Measurements from ENCODE around the gene PDCD6IP.

PDCD6IP gene

DNA sequence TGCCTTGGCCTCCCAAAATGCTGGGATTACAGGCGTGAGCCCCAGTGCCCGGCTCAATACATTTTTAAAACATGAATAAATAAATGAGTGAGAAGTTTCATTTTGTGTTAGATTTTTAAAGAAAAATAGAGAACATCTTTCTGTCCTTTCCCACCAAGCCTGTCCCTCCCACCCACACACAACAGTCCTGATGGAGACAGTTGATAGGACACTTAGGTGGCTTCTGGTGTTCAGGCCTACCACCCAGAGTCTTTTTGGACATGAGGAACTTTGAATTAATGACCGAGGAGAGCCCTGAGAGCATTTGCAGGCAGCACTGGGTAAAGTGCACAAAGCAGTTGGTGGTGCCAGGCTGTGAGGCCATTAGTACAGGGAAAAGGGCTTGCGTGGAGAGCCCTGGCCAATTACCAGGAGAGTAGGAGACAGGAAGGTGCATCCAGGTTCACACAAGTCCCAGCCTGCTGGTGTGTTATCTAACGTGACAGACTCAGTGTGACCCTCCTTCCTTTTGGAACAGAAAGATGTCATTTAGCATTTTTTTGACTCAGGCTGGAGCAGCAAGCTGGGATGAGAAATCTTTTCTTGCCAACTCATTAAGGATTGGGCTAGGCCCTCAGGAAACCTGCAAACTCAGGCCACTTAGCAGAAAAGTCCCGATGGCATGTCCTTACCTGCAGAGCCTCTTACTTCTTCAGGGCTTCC, 103.6 kb downstream of the PDCD6IP start:
- Histone ChIP-seq H3K4me1 (no peaks in the 10 kb centered on the region), H3K27me3 (ENCODE audit: control insufficient read depth, insufficient read depth, low read length) (no peaks in the 10 kb centered on the region), H2AFZ (no peak overlapping the region), H3K36me3 (ENCODE audit: control insufficient read depth, insufficient read depth, low read length) (no peaks in the 10 kb centered on the region), H3K9me3 (ENCODE audit: control insufficient read depth, low read length) (no peaks in the 10 kb centered on the region), H3K4me2 (ENCODE audit: low read length) (no peak overlapping the region), H3K27ac (no peak overlapping the region), H3K9ac (no peak overlapping the region), H3K79me2 (no peaks in the 10 kb centered on the region), H3K4me3 (ENCODE audit: low read depth, low read length) (no peak overlapping the region)
- TF ChIP-seq, protein P1, sequence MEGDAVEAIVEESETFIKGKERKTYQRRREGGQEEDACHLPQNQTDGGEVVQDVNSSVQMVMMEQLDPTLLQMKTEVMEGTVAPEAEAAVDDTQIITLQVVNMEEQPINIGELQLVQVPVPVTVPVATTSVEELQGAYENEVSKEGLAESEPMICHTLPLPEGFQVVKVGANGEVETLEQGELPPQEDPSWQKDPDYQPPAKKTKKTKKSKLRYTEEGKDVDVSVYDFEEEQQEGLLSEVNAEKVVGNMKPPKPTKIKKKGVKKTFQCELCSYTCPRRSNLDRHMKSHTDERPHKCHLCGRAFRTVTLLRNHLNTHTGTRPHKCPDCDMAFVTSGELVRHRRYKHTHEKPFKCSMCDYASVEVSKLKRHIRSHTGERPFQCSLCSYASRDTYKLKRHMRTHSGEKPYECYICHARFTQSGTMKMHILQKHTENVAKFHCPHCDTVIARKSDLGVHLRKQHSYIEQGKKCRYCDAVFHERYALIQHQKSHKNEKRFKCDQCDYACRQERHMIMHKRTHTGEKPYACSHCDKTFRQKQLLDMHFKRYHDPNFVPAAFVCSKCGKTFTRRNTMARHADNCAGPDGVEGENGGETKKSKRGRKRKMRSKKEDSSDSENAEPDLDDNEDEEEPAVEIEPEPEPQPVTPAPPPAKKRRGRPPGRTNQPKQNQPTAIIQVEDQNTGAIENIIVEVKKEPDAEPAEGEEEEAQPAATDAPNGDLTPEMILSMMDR (IDR thresholded peaks at IDR 0.05): no peak

GRCh38 chr3:33904730-33905129, 106.3 kb downstream of the PDCD6IP start:
- Histone ChIP-seq H3K4me1 (no peaks in the 10 kb centered on the region), H3K9me3 (ENCODE audit: control insufficient read depth, low read length) (no peaks in the 10 kb centered on the region), H2AFZ (no peak overlapping the region), H3K79me2 (no peaks in the 10 kb centered on the region), H3K36me3 (ENCODE audit: control insufficient read depth, insufficient read depth, low read length) (no peaks in the 10 kb centered on the region), H3K27me3 (ENCODE audit: control insufficient read depth, insufficient read depth, low read length) (no peaks in the 10 kb centered on the region), H3K4me3 (ENCODE audit: low read depth, low read length) (no peak overlapping the region), H3K27ac (no peak overlapping the region), H3K4me2 (ENCODE audit: low read length) (no peak overlapping the region), H3K9ac (no peak overlapping the region)
- TF ChIP-seq, protein P1 (IDR thresholded peaks at IDR 0.05): no peak

GRCh38 chr3:33908250-33908851, 109.9 kb downstream of the PDCD6IP start:
- TF ChIP-seq, protein P1 (IDR thresholded peaks at IDR 0.05): no peak
- Histone ChIP-seq H3K27ac (no peak overlapping the region), H3K79me2 (no peaks in the 10 kb centered on the region), H3K27me3 (ENCODE audit: control insufficient read depth, insufficient read depth, low read length) (no peaks in the 10 kb centered on the region), H3K36me3 (ENCODE audit: control insufficient read depth, insufficient read depth, low read length) (no peaks in the 10 kb centered on the region), H3K4me1 (peaks cover 4% of the 10 kb centered on the region), H3K4me3 (ENCODE audit: low read depth, low read length) (no peak overlapping the region), H2AFZ (no peak overlapping the region), H3K4me2 (ENCODE audit: low read length) (no peak overlapping the region), H3K9ac (no peak overlapping the region), H3K9me3 (ENCODE audit: control insufficient read depth, low read length) (no peaks in the 10 kb centered on the region)

DNA sequence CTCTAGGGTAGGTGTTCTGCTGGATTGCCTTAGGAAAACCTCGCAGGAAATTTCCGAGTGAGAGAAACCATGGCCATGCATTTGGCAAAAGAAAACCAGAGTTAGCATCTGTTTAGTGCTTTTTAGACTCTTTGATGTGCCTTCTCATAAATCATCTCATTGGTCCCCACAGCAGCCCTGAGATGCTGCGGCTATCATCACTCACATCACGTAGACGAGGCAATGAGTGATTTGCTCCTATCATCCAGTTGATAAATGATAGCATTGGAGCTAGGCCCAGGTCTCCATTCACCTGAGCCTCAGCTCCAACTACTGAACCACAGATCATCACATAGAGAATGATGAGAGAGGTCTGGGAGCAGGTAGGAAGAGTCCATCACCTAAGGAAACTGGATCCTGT, 111.1 kb downstream of the PDCD6IP start:
- TF ChIP-seq, protein P1 (IDR thresholded peaks at IDR 0.05): no peak
- Histone ChIP-seq H3K9me3 (ENCODE audit: control insufficient read depth, low read length) (no peaks in the 10 kb centered on the region), H3K27ac (no peak overlapping the region), H3K4me2 (ENCODE audit: low read length) (no peak overlapping the region), H3K79me2 (no peaks in the 10 kb centered on the region), H3K36me3 (ENCODE audit: control insufficient read depth, insufficient read depth, low read length) (no peaks in the 10 kb centered on the region), H3K4me1 (peaks cover 4% of the 10 kb centered on the region), H3K27me3 (ENCODE audit: control insufficient read depth, insufficient read depth, low read length) (no peaks in the 10 kb centered on the region), H3K4me3 (ENCODE audit: low read depth, low read length) (no peak overlapping the region), H3K9ac (no peak overlapping the region), H2AFZ (no peak overlapping the region)

GRCh38 chr3:33910031-33910430, 111.6 kb downstream of the PDCD6IP start:
- TF ChIP-seq, protein P1 (IDR thresholded peaks at IDR 0.05): no peak
- H3K9ac ChIP-seq: no peak overlapping the region
- peaks cover 4% of the 10 kb centered on the region for H3K4me1 ChIP-seq
- H3K36me3 ChIP-seq (ENCODE audit: control insufficient read depth, insufficient read depth, low read length): no peaks in the 10 kb centered on the region
- no peak overlapping the region for H3K4me3 ChIP-seq (ENCODE audit: low read depth, low read length)
- no peaks in the 10 kb centered on the region for H3K9me3 ChIP-seq (ENCODE audit: control insufficient read depth, low read length)
- H3K4me2 ChIP-seq (ENCODE audit: low read length): no peak overlapping the region
- H2AFZ ChIP-seq: no peak overlapping the region
- no peak overlapping the region for H3K27ac ChIP-seq
- H3K79me2 ChIP-seq: no peaks in the 10 kb centered on the region
- no peaks in the 10 kb centered on the region for H3K27me3 ChIP-seq (ENCODE audit: control insufficient read depth, insufficient read depth, low read length)
